CD4-positive, alpha-beta T cell treated with Interleukin-2 at 100 ng/mL for 4 hours (primary cell): Measurements from ENCODE around the gene ZDHHC5.
A peak's percentile ranks its signal among the peaks of the same experiment; 100 is the strongest.

Source experiments
- DNase-seq: peaks from one replicate; pipeline ENCODE4 v3.0.0-alpha.2; 2020; ENCODE audit warnings: low spot score

The ZDHHC5 gene

GRCh38 chr11:57667736-57668433 is at the start of gene ZDHHC5:
Gene ZDHHC5 (plus strand): TSS chr11:57668114. CDS start chr11:57673091, 4,977 bp downstream.
- peak; percentile 100 for DNase-seq

GRCh38 chr11:57618438-57618837 is 49.5 kb upstream of the ZDHHC5 start:
- DNase-seq, result no peak

GRCh38 chr11:57619331-57619730 is 48.6 kb upstream of the ZDHHC5 start:
- no peak for DNase-seq

- DNase-seq, result no peak
Observed at GRCh38 chr11:57620467-57620866, 47.4 kb upstream of the ZDHHC5 start.

- DNase-seq, result no peak
Observed at GRCh38 chr11:57622263-57622662, 45.7 kb upstream of the ZDHHC5 start.

- no peak for DNase-seq
Observed at GRCh38 chr11:57624864-57625263, 43.0 kb upstream of the ZDHHC5 start.

GRCh38 chr11:57626895-57627294 is 41.0 kb upstream of the ZDHHC5 start:
- DNase-seq, result no peak

- DNase-seq, result no peak
Observed at GRCh38 chr11:57630171-57630570, 37.7 kb upstream of the ZDHHC5 start.

- no peak for DNase-seq
Observed at GRCh38 chr11:57632116-57632515, 35.8 kb upstream of the ZDHHC5 start.

GRCh38 chr11:57633394-57634070 is 34.4 kb upstream of the ZDHHC5 start:
- no peak for DNase-seq

GRCh38 chr11:57634311-57634710 is 33.6 kb upstream of the ZDHHC5 start:
- DNase-seq, result no peak

GRCh38 chr11:57635246-57635645 is 32.7 kb upstream of the ZDHHC5 start:
- DNase-seq, result no peak

- no peak for DNase-seq
Observed at GRCh38 chr11:57637626-57638004, 30.3 kb upstream of the ZDHHC5 start.

GRCh38 chr11:57638005-57638781 is 29.7 kb upstream of the ZDHHC5 start:
- DNase-seq, result no peak

- DNase-seq, result no peak
Observed at GRCh38 chr11:57638811-57639320, 29.0 kb upstream of the ZDHHC5 start.

GRCh38 chr11:57639321-57640067 is 28.4 kb upstream of the ZDHHC5 start:
- DNase-seq, result no peak

- DNase-seq, result no peak
Observed at GRCh38 chr11:57640068-57640800, 27.7 kb upstream of the ZDHHC5 start.

GRCh38 chr11:57641011-57641807 is 26.7 kb upstream of the ZDHHC5 start:
- peak; percentile 46 for DNase-seq

GRCh38 chr11:57643802-57644201 is 24.1 kb upstream of the ZDHHC5 start:
- DNase-seq, result no peak
